HG03558 (cell line): ENCODE data around the gene MACROD2.
"Not testable (repeated sequence)": the region's sequence is repeated elsewhere in the genome, so short reads cannot be mapped to it uniquely, and the experiment has no call there.

Experiments
- ATAC-seq: cut with Tn5 transposase; IDR thresholded peaks from one replicate; pipeline ENCODE4 v1.9.1; 2021; ENCODE audit warnings: moderate number of reproducible peaks; ENCODE audit not compliant: unreplicated experiment; ENCODE audit errors: extremely low read depth

Gene MACROD2

GRCh38 chr20:15537200-15537599 lies 1541.9 kb downstream of the MACROD2 start:
- not testable (repeated sequence) for ATAC-seq

- ATAC-seq: no peak
Measured at GRCh38 chr20:15542655-15543054, 1547.3 kb downstream of the MACROD2 start.

GRCh38 chr20:15544742-15545141 lies 1549.4 kb downstream of the MACROD2 start:
- no peak for ATAC-seq

GRCh38 chr20:15546525-15547023 lies 1551.3 kb downstream of the MACROD2 start:
- ATAC-seq: no peak

GRCh38 chr20:15547119-15547518 lies 1551.8 kb downstream of the MACROD2 start:
- no peak for ATAC-seq

GRCh38 chr20:15550116-15550870 lies 1555.0 kb downstream of the MACROD2 start:
- ATAC-seq: no peak

- no peak for ATAC-seq
Measured at GRCh38 chr20:15555913-15556312, 1560.6 kb downstream of the MACROD2 start.

- ATAC-seq: no peak
Measured at GRCh38 chr20:15556869-15557268, 1561.6 kb downstream of the MACROD2 start.

GRCh38 chr20:15561070-15561569 lies 1565.8 kb downstream of the MACROD2 start:
- no peak for ATAC-seq

- ATAC-seq: no peak
Measured at GRCh38 chr20:15561707-15562404, 1566.5 kb downstream of the MACROD2 start.

GRCh38 chr20:15563836-15564235 lies 1568.5 kb downstream of the MACROD2 start:
- no peak for ATAC-seq

GRCh38 chr20:15564981-15565380 lies 1569.7 kb downstream of the MACROD2 start:
- ATAC-seq: peak; percentile 56

- no peak for ATAC-seq
Measured at GRCh38 chr20:15565786-15566185, 1570.5 kb downstream of the MACROD2 start.

GRCh38 chr20:15567219-15567618 lies 1571.9 kb downstream of the MACROD2 start:
- ATAC-seq: no peak

- ATAC-seq: no peak
Measured at GRCh38 chr20:15570156-15570555, 1574.8 kb downstream of the MACROD2 start.

GRCh38 chr20:15571056-15571455 lies 1575.7 kb downstream of the MACROD2 start:
- no peak for ATAC-seq

GRCh38 chr20:15575255-15575654 lies 1579.9 kb downstream of the MACROD2 start:
- no peak for ATAC-seq

- no peak for ATAC-seq
Measured at GRCh38 chr20:15576411-15576810, 1581.1 kb downstream of the MACROD2 start.

GRCh38 chr20:15578113-15578512 lies 1582.8 kb downstream of the MACROD2 start:
- no peak for ATAC-seq

- no peak for ATAC-seq
Measured at GRCh38 chr20:15579688-15580087, 1584.4 kb downstream of the MACROD2 start.

GRCh38 chr20:15582146-15582760 lies 1586.9 kb downstream of the MACROD2 start:
- ATAC-seq: no peak
